Epithelial cell of proximal tubule (primary cell): ENCODE measurements around the gene BCHE. TPM values are rescaled to one million over a fixed set of nuclear protein-coding genes. Genes with fewer than 3 reads are reported as not detected.

ENCODE experiments used
- DNase-seq: peaks from one replicate; pipeline ENCODE4 v3.0.0-alpha.2; 2011; ENCODE audit warnings: low read depth
- H3K4me3 ChIP-seq: 2 replicates; pipeline ENCODE4 v1.5.1; 2011; ENCODE audit warnings: low read depth, mild to moderate bottlenecking, low read length
- CTCF ChIP-seq: conservative IDR thresholded peaks from 2 replicates; pipeline ENCODE4 v1.5.1; 2012; ENCODE audit warnings: low read depth, mild to moderate bottlenecking, low read length
- total RNA-seq: library from RNA; depleted of rRNA; stranded (reverse); fragments of >200 nt; gene quantifications from 2 replicates; pipeline ENCODE4 v1.2.3, GENCODE V29; 2015

Gene BCHE
- total RNA-seq, 1 donor from 2014 or later: 2.9 TPM

- H3K4me3 ChIP-seq: no peak overlapping the region
- no peak for TF ChIP-seq CTCF
- no peak for DNase-seq
These were observed 8.8 kb upstream of the BCHE start for GRCh38 chr3:165846056-165846455.

- DNase-seq: peak; percentile 90
- H3K4me3 ChIP-seq: no peak overlapping the region
- no peak for TF ChIP-seq CTCF
These were observed 2.3 kb upstream of the BCHE start for GRCh38 chr3:165839296-165840076.

- no peak for DNase-seq
- H3K4me3 ChIP-seq: no peak overlapping the region
- no peak for TF ChIP-seq CTCF
These were observed 578 bp upstream of the BCHE start for GRCh38 chr3:165837801-165838200.

GRCh38 chr3:165835431-165835830, 1.8 kb downstream of the BCHE start:
- H3K4me3 ChIP-seq: no peak overlapping the region
- DNase-seq: no peak
- no peak for TF ChIP-seq CTCF

GRCh38 chr3:165830746-165831145, 6.5 kb downstream of the BCHE start:
- H3K4me3 ChIP-seq: no peak overlapping the region
- no peak for DNase-seq
- TF ChIP-seq CTCF: no peak

- DNase-seq: no peak
- H3K4me3 ChIP-seq: no peak overlapping the region
- no peak for TF ChIP-seq CTCF
These were observed 9.3 kb downstream of the BCHE start for GRCh38 chr3:165827883-165828282.

GRCh38 chr3:165827233-165827632, 10.0 kb downstream of the BCHE start:
- no peak for TF ChIP-seq CTCF
- no peak overlapping the region for H3K4me3 ChIP-seq
- DNase-seq: no peak
